MM.1S (cell line): ENCODE results near the gene HECTD2.

Source experiments
- DNase-seq: peaks from one replicate; pipeline ENCODE4 v3.0.0-alpha.2; 2015
- H2AFZ ChIP-seq: fragments of 300-600 bp; sonication (generic); 2 replicates; pipeline ENCODE4 v1.6.0; 2016; ENCODE audit warnings: antibody characterized with exemption, low read length
- H3F3A ChIP-seq: fragments of 300-600 bp; sonication (generic); 2 replicates; pipeline ENCODE4 v1.6.1; 2016; ENCODE audit warnings: mild to moderate bottlenecking, antibody characterized with exemption, low read length, moderate library complexity, mixed read lengths; ENCODE audit not compliant: insufficient read depth
- H3K27ac ChIP-seq: fragments of 300-600 bp; sonication (generic); 2 replicates; pipeline ENCODE4 v1.5.1; 2016; ENCODE audit warnings: mild to moderate bottlenecking, low read length
- H3K27me3 ChIP-seq: fragments of 300-600 bp; sonication (generic); replicated peaks from 2 replicates; pipeline ENCODE4 v1.6.0; 2016; ENCODE audit warnings: low read length; ENCODE audit not compliant: insufficient read depth
- H3K36me3 ChIP-seq: fragments of 300-600 bp; sonication (generic); replicated peaks from 2 replicates; pipeline ENCODE4 v1.6.1; 2016; ENCODE audit warnings: mild to moderate bottlenecking, low read length, mixed read lengths; ENCODE audit not compliant: insufficient read depth
- H3K4me1 ChIP-seq: fragments of 300-600 bp; sonication (generic); 2 replicates; pipeline ENCODE4 v1.6.1; 2016; ENCODE audit warnings: low read length, mixed read lengths
- H3K4me2 ChIP-seq: fragments of 300-600 bp; sonication (generic); 2 replicates; pipeline ENCODE4 v1.6.0; 2016; ENCODE audit warnings: low read depth, low read length
- H3K4me3 ChIP-seq: fragments of 300-600 bp; sonication (generic); 2 replicates; pipeline ENCODE4 v1.5.1; 2016; ENCODE audit warnings: low read length, mixed read lengths
- H3K79me2 ChIP-seq: fragments of 300-600 bp; sonication (generic); 2 replicates; pipeline ENCODE4 v1.6.1; 2016; ENCODE audit warnings: mixed run types, low read length, mixed read lengths
- H3K9ac ChIP-seq: fragments of 300-600 bp; sonication (generic); 2 replicates; pipeline ENCODE4 v1.6.1; 2016; ENCODE audit warnings: low read length, mixed read lengths
- H3K9me2 ChIP-seq: fragments of 300-600 bp; sonication (generic); replicated peaks from 2 replicates; pipeline ENCODE4 v1.6.1; 2016; ENCODE audit warnings: mild to moderate bottlenecking, low read length, mixed read lengths; ENCODE audit not compliant: insufficient read depth
- H3K9me3 ChIP-seq: fragments of 300-600 bp; sonication (generic); replicated peaks from 2 replicates; pipeline ENCODE4 v1.6.1; 2016; ENCODE audit warnings: mild to moderate bottlenecking, low read length, mixed read lengths; ENCODE audit not compliant: insufficient read depth
- H4K20me1 ChIP-seq: fragments of 300-600 bp; sonication (generic); 2 replicates; pipeline ENCODE4 v1.6.1; 2016; ENCODE audit warnings: mild to moderate bottlenecking, low read length, moderate library complexity, mixed read lengths; ENCODE audit not compliant: insufficient read depth
- CTCF ChIP-seq: fragments of 300-600 bp; sonication (generic); IDR thresholded peaks from 2 replicates; pipeline ENCODE4 v1.5.1; 2016; ENCODE audit warnings: antibody characterized with exemption, low read length, mixed read lengths
- EZH2 ChIP-seq: fragments of 300-600 bp; sonication (generic); optimal IDR thresholded peaks from 2 replicates; pipeline ENCODE3; 2017; ENCODE audit warnings: low read depth, mild to moderate bottlenecking, antibody characterized with exemption, low read length, mixed read lengths
- EZH2phosphoT487 ChIP-seq: fragments of 300-600 bp; sonication (generic); IDR thresholded peaks from 2 replicates; pipeline ENCODE4 v1.6.1; 2018; ENCODE audit warnings: antibody characterized with exemption, low read length

The HECTD2 gene

DNA sequence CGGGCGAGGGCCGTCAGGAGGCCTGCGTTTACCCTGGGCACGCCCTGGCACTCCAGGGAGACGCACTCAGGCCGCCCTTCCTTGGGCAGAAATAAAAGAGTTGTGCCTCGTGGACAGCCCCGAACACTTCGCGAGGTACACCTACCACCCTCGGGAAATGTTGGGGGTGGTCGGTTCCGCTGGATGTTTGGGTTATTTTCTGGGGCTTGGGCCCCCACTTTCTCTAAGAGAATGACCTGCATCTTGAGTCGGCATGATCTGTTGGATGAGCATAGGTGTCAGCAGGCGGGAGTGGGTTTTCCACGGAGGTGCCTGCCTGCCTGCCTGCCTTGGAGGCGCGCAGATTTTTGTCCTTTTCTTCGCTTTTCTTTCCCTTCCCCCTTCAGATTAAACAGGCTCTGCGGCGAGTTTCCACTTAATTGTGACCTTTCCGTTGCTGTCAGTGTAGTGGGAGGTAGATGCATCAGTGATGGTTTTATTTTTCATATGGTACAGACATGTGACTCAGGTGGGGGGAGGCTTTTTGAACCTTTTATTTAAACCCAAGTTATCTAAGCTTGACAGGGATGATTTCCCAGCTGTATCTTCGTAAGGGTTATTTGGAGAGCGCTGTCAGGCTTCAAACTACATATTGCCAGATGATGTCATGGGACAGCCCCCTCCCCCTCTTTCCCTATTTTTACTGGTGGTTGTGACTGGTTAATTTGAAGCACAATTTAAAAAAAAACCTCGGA lies 661 bp downstream of the HECTD2 start:
- Histone ChIP-seq H3K27ac (peak overlapping the region; percentile 63; the same call in 1 of the 2 replicates), H2AFZ (peak overlapping the region; percentile 97)
- DNase-seq: peak; percentile 57

GRCh38 chr10:91411621-91412020 lies 1.5 kb downstream of the HECTD2 start:
- Histone ChIP-seq H3K4me1 (0 out of 2 replicates have a peak, but pooled peaks cover 11% of the 10 kb centered on the region), H3K9me2 (no peaks in the 10 kb centered on the region), H3K4me2 (peak overlapping the region; percentile 78), H2AFZ (no peak overlapping the region), H3K9ac (no peak overlapping the region), H3K36me3 (no peaks in the 10 kb centered on the region), H3K27me3 (no peaks in the 10 kb centered on the region), H4K20me1 (no peaks in the 10 kb centered on the region), H3K4me3 (no peak overlapping the region), H3K9me3 (no peaks in the 10 kb centered on the region), H3K27ac (no peak overlapping the region), H3F3A (peaks cover 4% of the 10 kb centered on the region; the same call in 1 of the 2 replicates), H3K79me2 (peaks cover 54% of the 10 kb centered on the region)
- no peak for TF ChIP-seq EZH2
- no peak for TF ChIP-seq CTCF
- no peak for DNase-seq

More for the DNA sequence above, 661 bp downstream of the HECTD2 start:
- Histone ChIP-seq H3K4me1 (0 out of 2 replicates have a peak, but pooled peaks cover 11% of the 10 kb centered on the region), H3F3A (peaks cover 4% of the 10 kb centered on the region; the same call in 1 of the 2 replicates), H3K27me3 (no peaks in the 10 kb centered on the region), H3K36me3 (no peaks in the 10 kb centered on the region), H3K9me3 (no peaks in the 10 kb centered on the region), H3K79me2 (peaks cover 47% of the 10 kb centered on the region), H3K9me2 (no peaks in the 10 kb centered on the region), H4K20me1 (no peaks in the 10 kb centered on the region), H3K9ac (peak overlapping the region; percentile 73), H3K4me3 (peak overlapping the region; percentile 75), H3K4me2 (peak overlapping the region; percentile 78)
- TF ChIP-seq EZH2 (no peak), CTCF (no peak), EZH2phosphoT487 (no peak)

- H3K27ac ChIP-seq: no peak overlapping the region
- no peak overlapping the region for H3K4me2 ChIP-seq
- no peaks in the 10 kb centered on the region for H3K9me2 ChIP-seq
- H4K20me1 ChIP-seq: no peaks in the 10 kb centered on the region
- H2AFZ ChIP-seq: no peak overlapping the region
- H3K79me2 ChIP-seq: peaks cover 55% of the 10 kb centered on the region
- H3K9me3 ChIP-seq: no peaks in the 10 kb centered on the region
- DNase-seq: no peak
- H3F3A ChIP-seq: peaks cover 4% of the 10 kb centered on the region; the same call in 1 of the 2 replicates
- H3K9ac ChIP-seq: no peak overlapping the region
- H3K4me3 ChIP-seq: no peak overlapping the region
- TF ChIP-seq EZH2: no peak
- no peak for TF ChIP-seq CTCF
- TF ChIP-seq EZH2phosphoT487: no peak
- H3K27me3 ChIP-seq: no peaks in the 10 kb centered on the region
- H3K36me3 ChIP-seq: no peaks in the 10 kb centered on the region
- H3K4me1 ChIP-seq: 0 out of 2 replicates have a peak, but pooled peaks cover 11% of the 10 kb centered on the region
These were observed 2.4 kb downstream of the HECTD2 start for GRCh38 chr10:91412354-91413087.
